PC-9 (cell line): ENCODE measurements around the gene FAM217B.

Source experiments
- CTCF ChIP-seq: fragments of 200-600 bp; sonication (generic); conservative IDR thresholded peaks from 2 replicates; pipeline ENCODE4 v1.6.1; 2017; ENCODE audit warnings: mixed run types, antibody characterized with exemption, mild to moderate bottlenecking, moderate library complexity
- EZH2 ChIP-seq: fragments of 200-600 bp; sonication (generic); IDR thresholded peaks from 2 replicates; pipeline ENCODE4 v1.8.0; 2017; ENCODE audit warnings: antibody characterized with exemption, low read depth

GRCh38 chr20:59971428-59971827, 31.2 kb downstream of the FAM217B start:
- TF ChIP-seq CTCF (no peak), EZH2 (no peak)
